PC-9 (cell line): ENCODE data around the gene NPL. TPM values are rescaled to one million over a fixed set of nuclear protein-coding genes. Genes with fewer than 3 reads are reported as not detected.
A peak's percentile ranks its signal among the peaks of the same experiment; 100 is the strongest.

Source experiments
- BruUV-seq: library from RNA; stranded (reverse); fragments of 400-500 nt; replicated peaks from 2 replicates; lab custom pipeline; 2021; lab: Mats Ljungman, UMichigan
- CTCF ChIA-PET: fragments of 300-600 bp; sonication (Branson Sonifier 250); formaldehyde crosslinking; loops from one replicate; lab custom pipeline; 2022; ENCODE audit warnings: antibody characterized with exemption; lab: Charles Lee
- POLR2A ChIA-PET: fragments of 300-600 bp; sonication (Branson Sonifier 250); formaldehyde crosslinking; loops from one replicate; lab custom pipeline; 2022; ENCODE audit warnings: antibody characterized with exemption; ENCODE audit not compliant: unreplicated experiment; lab: Charles Lee
- DNase-seq, 2 experiments: peaks; one replicate each; pipeline versions ENCODE4 v3.0.0 to v3.0.0-alpha.2; 2015 to 2022; ENCODE audit warnings: mixed read lengths in 1 of 2
- H2AFZ ChIP-seq: fragments of 200-600 bp; sonication (generic); 2 replicates; pipeline ENCODE4 v1.8.1; 2017; ENCODE audit warnings: antibody characterized with exemption
- H3F3A ChIP-seq: fragments of 200-600 bp; sonication (generic); 2 replicates; pipeline ENCODE4 v1.8.1; 2017; ENCODE audit warnings: antibody characterized with exemption, mild to moderate bottlenecking, low read depth; ENCODE audit not compliant: insufficient read depth
- H3K27ac ChIP-seq: fragments of 200-600 bp; sonication (generic); 2 replicates; pipeline ENCODE4 v1.6.1; 2016; ENCODE audit warnings: mixed run types
- H3K27me3 ChIP-seq: fragments of 200-600 bp; sonication (generic); 2 replicates; pipeline ENCODE4 v1.6.1; 2016; ENCODE audit warnings: low read depth, mixed run types; ENCODE audit not compliant: insufficient read depth
- H3K36me3 ChIP-seq: fragments of 200-600 bp; sonication (generic); 2 replicates; pipeline ENCODE4 v1.6.1; 2016; ENCODE audit warnings: low read depth, mixed run types
- H3K4me1 ChIP-seq: fragments of 200-600 bp; sonication (generic); replicated peaks from 2 replicates; pipeline ENCODE4 v1.6.1; 2016; ENCODE audit warnings: mixed run types; ENCODE audit not compliant: insufficient read depth
- H3K4me2 ChIP-seq: fragments of 200-600 bp; sonication (generic); 2 replicates; pipeline ENCODE4 v1.6.1; 2017; ENCODE audit warnings: mixed run types
- H3K4me3 ChIP-seq: fragments of 200-600 bp; sonication (generic); 2 replicates; pipeline ENCODE4 v1.6.1; 2016; ENCODE audit warnings: mixed run types
- H3K79me2 ChIP-seq: fragments of 200-600 bp; sonication (generic); 2 replicates; pipeline ENCODE4 v1.6.1; 2017; ENCODE audit warnings: low read depth, mixed run types
- H3K9me2 ChIP-seq: fragments of 200-600 bp; sonication (generic); 2 replicates; pipeline ENCODE4 v1.8.1; 2017; ENCODE audit warnings: mild to moderate bottlenecking; ENCODE audit not compliant: insufficient read depth
- H3K9me3 ChIP-seq: fragments of 200-600 bp; sonication (generic); 2 replicates; pipeline ENCODE4 v1.8.1; 2016; ENCODE audit warnings: low read depth; ENCODE audit not compliant: insufficient read depth
- H4K20me1 ChIP-seq: fragments of 200-600 bp; sonication (generic); 2 replicates; pipeline ENCODE4 v1.8.1; 2017; ENCODE audit not compliant: insufficient read depth
- CTCF ChIP-seq: fragments of 200-600 bp; sonication (generic); conservative IDR thresholded peaks from 2 replicates; pipeline ENCODE4 v1.6.1; 2017; ENCODE audit warnings: mixed run types, antibody characterized with exemption, mild to moderate bottlenecking, moderate library complexity
- EZH2 ChIP-seq: fragments of 200-600 bp; sonication (generic); IDR thresholded peaks from 2 replicates; pipeline ENCODE4 v1.8.0; 2017; ENCODE audit warnings: antibody characterized with exemption, low read depth
- intact Hi-C: fragments of 100-400 bp; cut with micrococcal nuclease; formaldehyde crosslinking; loops from one replicate; pipeline ENCODE4 v1.10.0; 2022; ENCODE audit not compliant: unreplicated experiment
- total RNA-seq: library from RNA; stranded (reverse); gene quantifications from 2 replicates; pipeline ENCODE4 v1.2.3, GENCODE V29; 2021

NPL gene
- total RNA-seq, 1 experiment from 2014 or later, result 2.3 TPM

GRCh38 chr1:182752077-182752988 is 37.2 kb upstream of the NPL start:
- intact Hi-C loops, result no loop called here
- H3K4me1 ChIP-seq, result no peaks in the 10 kb centered on the region

GRCh38 chr1:182754087-182754486 is 35.5 kb upstream of the NPL start:
- ChIA-PET CTCF (no interaction called here), POLR2A (no interaction called here)
- no TSS peak for BruUV-seq
- no peak overlapping the region for H3K4me2 ChIP-seq
- no peaks in the 10 kb centered on the region for H3K36me3 ChIP-seq
- intact Hi-C loops, result no loop called here
- H3K79me2 ChIP-seq, result no peaks in the 10 kb centered on the region
- H3F3A ChIP-seq, result no peaks in the 10 kb centered on the region
- H3K9me2 ChIP-seq, result no peaks in the 10 kb centered on the region
- TF ChIP-seq EZH2, result no peak
- no peak for TF ChIP-seq CTCF
- no peak overlapping the region for H2AFZ ChIP-seq
- H3K4me3 ChIP-seq, result no peak overlapping the region
- no peaks in the 10 kb centered on the region for H4K20me1 ChIP-seq
- DNase-seq, result no peak
- H3K4me1 ChIP-seq, result no peaks in the 10 kb centered on the region
- H3K9me3 ChIP-seq, result no peaks in the 10 kb centered on the region
- no peaks in the 10 kb centered on the region for H3K27me3 ChIP-seq
- no peak overlapping the region for H3K27ac ChIP-seq

More at GRCh38 chr1:182752077-182752988, 37.2 kb upstream of the NPL start:
- no peaks in the 10 kb centered on the region for H4K20me1 ChIP-seq
- H2AFZ ChIP-seq, result no peak overlapping the region
- H3K27me3 ChIP-seq, result no peaks in the 10 kb centered on the region
- no peaks in the 10 kb centered on the region for H3K9me2 ChIP-seq
- H3K79me2 ChIP-seq, result no peaks in the 10 kb centered on the region
- no peaks in the 10 kb centered on the region for H3K9me3 ChIP-seq
- TF ChIP-seq CTCF (no peak), EZH2 (no peak)
- BruUV-seq, result no TSS peak
- no peak overlapping the region for H3K4me2 ChIP-seq
- H3K4me3 ChIP-seq, result no peak overlapping the region
- ChIA-PET POLR2A (no interaction called here), CTCF (no interaction called here)
- DNase-seq, result peak in 1 of 2 experiments; percentile 2
- H3K36me3 ChIP-seq, result no peaks in the 10 kb centered on the region
- H3K27ac ChIP-seq, result no peak overlapping the region
- H3F3A ChIP-seq, result no peaks in the 10 kb centered on the region

GRCh38 chr1:182754543-182755314 is 34.8 kb upstream of the NPL start:
- H3F3A ChIP-seq, result no peaks in the 10 kb centered on the region
- no peaks in the 10 kb centered on the region for H3K79me2 ChIP-seq
- H3K36me3 ChIP-seq, result no peaks in the 10 kb centered on the region
- no peaks in the 10 kb centered on the region for H3K4me1 ChIP-seq
- DNase-seq, result peak in 1 of 2 experiments; percentile 37
- no peak overlapping the region for H2AFZ ChIP-seq
- TF ChIP-seq EZH2 (no peak), CTCF (no peak)
- H3K27ac ChIP-seq, result no peak overlapping the region
- H3K9me2 ChIP-seq, result no peaks in the 10 kb centered on the region
- no TSS peak for BruUV-seq
- H3K9me3 ChIP-seq, result no peaks in the 10 kb centered on the region
- H3K27me3 ChIP-seq, result no peaks in the 10 kb centered on the region
- H3K4me2 ChIP-seq, result no peak overlapping the region
- CTCF ChIA-PET, result no interaction called here
- intact Hi-C loops, result no loop called here
- POLR2A ChIA-PET, result interaction anchor here (0.6 kb wide), 1 partner anchor 34 kb away, joined by 9 read pairs; no protein-coding TSS in a partner anchor
- no peaks in the 10 kb centered on the region for H4K20me1 ChIP-seq
- no peak overlapping the region for H3K4me3 ChIP-seq
